ENCODE results near the gene TBC1D5.

Gene TBC1D5

DNA sequence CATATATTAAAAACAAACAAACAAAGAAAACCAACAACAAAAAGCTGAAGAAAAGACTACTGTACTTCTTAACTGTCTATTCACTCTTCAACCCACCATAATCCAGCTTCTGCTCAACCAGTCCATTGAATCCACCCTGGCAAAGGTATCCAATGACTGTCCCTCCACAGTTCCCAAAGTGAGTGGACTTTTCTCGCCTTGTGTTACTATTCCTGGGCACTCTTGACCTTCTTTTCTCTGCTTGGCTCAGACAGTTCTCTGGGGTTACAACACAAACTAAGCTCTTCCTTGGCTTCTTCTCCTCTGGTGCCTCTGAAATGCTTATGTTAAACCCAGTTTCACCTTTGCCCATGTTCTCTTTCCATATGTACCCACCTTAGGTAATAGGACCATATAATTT lies 437.5 kb downstream of the TBC1D5 start:
- no peak for DNase-seq (ENCODE audit: low read depth, low spot score)

DNA sequence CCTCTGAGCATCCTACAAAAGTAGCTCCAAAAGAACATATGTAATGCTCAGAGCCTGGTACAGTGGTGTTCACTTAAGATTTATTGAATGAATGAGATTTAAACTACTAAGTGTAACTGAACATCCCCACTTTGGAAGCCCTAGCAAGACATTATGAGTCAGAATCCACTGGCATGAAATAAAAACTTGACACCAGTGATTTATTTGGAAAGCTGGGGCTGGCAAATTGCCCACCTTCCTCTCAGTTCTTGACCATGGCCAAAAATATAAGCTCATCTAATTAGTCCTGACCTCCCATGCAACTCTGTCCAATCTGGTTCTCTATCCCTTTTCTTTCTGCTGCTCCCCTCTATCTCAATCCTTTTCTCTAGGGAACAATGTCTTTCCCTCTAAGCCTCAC lies 439.7 kb downstream of the TBC1D5 start:
- DNase-seq (ENCODE audit: low read depth, low spot score): peak; percentile 50

GRCh38 chr3:17302170-17302569 lies 440.3 kb downstream of the TBC1D5 start:
- no peak for DNase-seq (ENCODE audit: low read depth, low spot score)

DNA sequence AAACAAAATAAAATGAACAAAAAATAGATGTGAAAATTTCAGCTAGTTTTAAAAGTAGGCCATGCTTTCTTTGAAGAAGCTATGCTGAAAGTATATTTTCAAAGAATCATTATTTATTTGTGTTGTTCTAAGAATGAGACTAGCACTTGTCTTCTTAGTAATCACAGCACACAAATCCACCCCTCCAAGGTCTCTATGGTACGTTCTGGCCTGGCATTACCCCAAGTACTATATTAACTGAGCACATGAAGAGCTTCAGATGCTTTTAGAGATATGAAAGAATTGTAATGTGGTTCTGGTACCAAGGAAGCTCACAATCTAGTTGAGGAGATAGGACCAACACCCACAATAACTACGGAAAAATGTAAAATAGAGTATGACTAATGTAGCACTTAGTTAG lies 441.2 kb downstream of the TBC1D5 start:
- no peak for DNase-seq (ENCODE audit: low read depth, low spot score)

GRCh38 chr3:17300441-17300840 lies 442.0 kb downstream of the TBC1D5 start:
- no peak for DNase-seq (ENCODE audit: low read depth, low spot score)

GRCh38 chr3:17298038-17298437 lies 444.4 kb downstream of the TBC1D5 start:
- no peak for DNase-seq (ENCODE audit: low read depth, low spot score)

DNA sequence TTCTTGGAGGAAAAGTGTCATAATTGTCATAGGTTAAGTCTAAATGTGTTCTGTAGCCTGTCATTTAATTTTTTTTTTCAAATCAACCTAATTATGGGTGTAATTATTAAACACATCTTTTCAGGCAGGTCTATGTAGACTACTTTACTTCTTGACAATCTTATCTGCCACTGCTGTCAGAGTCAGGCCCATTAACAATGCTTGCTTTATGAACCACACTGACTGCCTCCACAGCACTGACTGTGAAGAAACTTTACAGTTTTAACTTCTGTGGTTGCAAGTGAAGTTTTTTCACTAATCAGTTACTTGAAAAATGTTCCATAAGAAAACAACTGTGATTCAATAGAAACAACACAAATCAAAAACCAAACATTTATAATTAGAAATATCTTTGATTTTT lies 449.9 kb downstream of the TBC1D5 start:
- DNase-seq (ENCODE audit: low read depth, low spot score): peak; percentile 39

DNA sequence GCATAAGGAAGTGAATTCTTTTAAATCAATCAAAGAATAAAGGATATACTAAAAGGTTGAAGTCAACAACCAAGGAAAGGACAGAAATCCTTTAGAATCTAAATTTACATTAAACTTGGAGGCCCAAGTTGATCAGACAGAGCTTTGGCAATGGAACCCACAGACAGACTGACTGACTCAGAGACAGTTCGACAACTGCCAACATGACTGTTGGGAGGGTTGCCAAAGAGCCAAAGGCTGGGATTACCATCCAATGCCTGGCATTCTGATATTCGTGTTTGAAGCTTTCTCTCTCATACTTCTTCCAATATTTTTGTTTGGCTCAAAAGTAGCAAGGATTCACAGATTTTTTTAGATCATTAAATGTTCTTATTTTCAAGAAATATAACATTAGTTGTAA lies 451.5 kb downstream of the TBC1D5 start:
- DNase-seq (ENCODE audit: low read depth, low spot score): peak; percentile 40

DNA sequence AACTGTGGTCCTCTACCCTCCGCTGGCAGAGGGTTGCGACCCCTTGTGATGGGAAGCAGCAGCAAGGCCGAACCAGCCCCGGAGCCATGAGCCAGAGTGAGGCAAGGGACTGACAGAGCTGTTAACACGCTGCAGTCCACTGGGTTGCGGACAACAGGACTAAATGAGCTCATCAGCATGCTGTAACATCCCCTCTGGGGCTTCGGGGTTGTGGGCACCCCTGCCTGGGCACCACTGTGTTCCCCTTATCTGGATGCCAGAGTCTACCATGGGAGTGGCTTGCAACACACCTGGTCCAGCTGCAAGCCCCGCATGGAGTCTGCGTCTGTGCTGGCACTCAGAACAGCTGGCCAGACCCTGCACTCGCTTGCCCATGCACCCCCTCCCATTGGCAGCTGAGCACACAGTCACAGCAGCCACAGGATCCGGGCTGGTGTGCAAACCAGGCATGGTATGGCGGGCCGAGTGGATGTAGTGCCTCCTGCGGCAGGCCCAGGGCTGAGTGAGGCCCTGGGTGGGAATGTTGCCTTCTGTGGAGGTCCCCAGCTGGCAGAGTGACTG lies 453.5 kb downstream of the TBC1D5 start:
- DNase-seq (ENCODE audit: low read depth, low spot score): no peak

DNA sequence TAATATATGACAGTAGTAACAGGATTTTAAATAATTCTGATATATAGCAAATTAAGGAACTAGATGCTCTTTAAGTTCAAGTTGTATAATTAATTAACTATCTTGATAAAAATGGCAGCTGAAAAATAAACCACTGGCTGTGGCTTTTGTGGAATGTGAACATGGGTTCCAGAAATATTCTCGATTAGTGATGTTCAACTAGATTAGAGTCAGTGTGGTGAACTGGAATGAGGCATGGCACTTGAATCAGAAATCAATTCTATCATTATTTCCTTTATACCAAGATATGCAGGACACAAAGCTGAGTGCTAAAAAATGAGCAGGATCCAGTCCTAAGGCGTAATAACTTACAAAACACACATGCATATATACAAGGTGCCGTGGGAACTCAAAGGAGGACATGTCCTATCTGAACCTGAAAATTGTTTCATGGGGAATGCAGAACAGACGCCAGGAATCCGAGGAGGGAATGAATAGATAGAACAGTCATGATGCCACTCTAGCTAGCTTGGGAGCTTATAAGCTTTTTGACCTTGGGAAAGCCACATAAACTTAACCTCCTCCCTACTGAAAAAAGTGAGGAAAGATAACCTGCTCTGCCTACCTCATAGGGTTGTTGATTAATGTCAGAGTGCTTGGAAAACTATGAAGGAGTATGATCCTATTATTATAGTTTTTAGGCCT lies 455.3 kb downstream of the TBC1D5 start:
- peak; percentile 36 for DNase-seq (ENCODE audit: low read depth, low spot score)

GRCh38 chr3:17278006-17278405 lies 464.4 kb downstream of the TBC1D5 start:
- no peak for DNase-seq (ENCODE audit: low read depth, low spot score)

GRCh38 chr3:17266846-17267245 lies 475.6 kb downstream of the TBC1D5 start:
- DNase-seq (ENCODE audit: low read depth, low spot score): no peak

DNA sequence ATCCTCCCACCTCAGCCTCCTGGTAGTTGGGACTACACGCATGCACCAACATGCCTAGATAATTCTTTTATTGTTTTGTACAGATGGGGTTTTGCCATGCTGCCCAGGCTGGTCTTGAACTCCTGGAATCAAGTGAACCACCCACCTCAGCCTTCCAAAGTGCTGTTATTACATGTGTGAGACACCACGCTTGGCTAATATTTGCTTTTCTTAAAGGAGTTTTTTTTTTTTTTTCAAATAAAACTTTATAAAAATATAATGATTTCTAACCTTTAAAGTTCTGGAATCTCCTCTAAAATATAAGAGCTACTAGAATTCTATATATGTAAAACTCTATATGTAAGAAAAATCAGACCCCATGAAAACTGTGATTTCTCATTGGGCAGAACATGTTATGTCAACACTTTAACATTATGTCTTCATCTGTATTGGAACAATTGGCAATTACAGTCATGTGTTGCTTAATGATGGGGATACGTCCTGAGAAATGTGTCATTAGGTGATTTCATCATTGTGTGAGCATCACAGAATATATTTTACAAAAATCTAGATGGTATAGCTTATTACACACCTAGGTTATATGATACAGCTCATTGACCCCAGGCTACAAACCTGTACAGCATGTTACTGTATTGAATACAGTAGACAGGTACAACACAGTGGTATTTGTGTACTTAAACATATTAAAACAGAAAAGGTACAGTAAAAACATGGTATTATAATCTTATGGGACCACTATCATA lies 480.6 kb downstream of the TBC1D5 start:
- no peak for DNase-seq (ENCODE audit: low read depth, low spot score)

GRCh38 chr3:17260257-17260656 lies 482.2 kb downstream of the TBC1D5 start:
- no peak for DNase-seq (ENCODE audit: low read depth, low spot score)

- no peak for DNase-seq (ENCODE audit: low read depth, low spot score)
These were observed 482.7 kb downstream of the TBC1D5 start for GRCh38 chr3:17259685-17260084.

GRCh38 chr3:17258823-17259436 lies 483.5 kb downstream of the TBC1D5 start:
- DNase-seq (ENCODE audit: low read depth, low spot score): peak; percentile 55

GRCh38 chr3:17257269-17257668 lies 485.2 kb downstream of the TBC1D5 start:
- DNase-seq (ENCODE audit: low read depth, low spot score): no peak

DNA sequence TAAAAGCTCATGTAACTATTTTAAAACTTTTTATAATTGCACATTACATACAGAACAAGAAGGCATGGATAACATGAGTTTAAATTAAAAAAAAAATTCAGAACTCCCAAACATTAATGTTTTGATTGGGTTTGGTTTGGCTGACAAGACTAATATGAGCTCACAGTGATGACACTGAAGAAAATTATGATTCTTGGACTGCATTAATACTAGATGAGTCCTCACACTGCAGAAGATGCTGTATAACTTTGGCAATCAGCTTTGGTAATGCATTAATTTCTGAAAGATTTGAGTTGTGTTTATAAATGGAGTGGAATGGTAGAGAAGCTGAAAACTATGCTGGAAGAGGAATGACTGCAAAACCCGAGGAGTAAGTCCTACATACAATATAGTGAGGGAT lies 498.8 kb downstream of the TBC1D5 start:
- DNase-seq (ENCODE audit: low read depth, low spot score): no peak

DNA sequence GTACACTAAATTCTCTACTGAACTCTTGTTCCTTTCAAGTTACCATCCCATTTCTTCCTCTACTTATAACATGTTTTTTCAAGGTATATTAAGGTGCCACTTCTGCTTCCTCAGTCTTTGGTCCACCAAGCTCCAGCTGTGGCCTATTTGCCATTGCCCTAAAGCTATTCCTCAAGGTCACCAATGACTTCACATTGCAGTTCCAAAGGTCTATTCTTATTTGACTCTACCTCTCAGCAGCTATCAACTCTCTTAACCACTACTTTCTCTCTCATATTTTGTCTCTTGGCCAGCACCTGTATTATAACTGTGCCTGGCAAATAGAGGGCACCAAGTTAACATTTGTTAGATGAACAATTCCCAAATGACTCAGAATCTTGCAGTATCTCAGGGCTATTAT lies 503.0 kb downstream of the TBC1D5 start:
- DNase-seq (ENCODE audit: low read depth, low spot score): no peak

DNA sequence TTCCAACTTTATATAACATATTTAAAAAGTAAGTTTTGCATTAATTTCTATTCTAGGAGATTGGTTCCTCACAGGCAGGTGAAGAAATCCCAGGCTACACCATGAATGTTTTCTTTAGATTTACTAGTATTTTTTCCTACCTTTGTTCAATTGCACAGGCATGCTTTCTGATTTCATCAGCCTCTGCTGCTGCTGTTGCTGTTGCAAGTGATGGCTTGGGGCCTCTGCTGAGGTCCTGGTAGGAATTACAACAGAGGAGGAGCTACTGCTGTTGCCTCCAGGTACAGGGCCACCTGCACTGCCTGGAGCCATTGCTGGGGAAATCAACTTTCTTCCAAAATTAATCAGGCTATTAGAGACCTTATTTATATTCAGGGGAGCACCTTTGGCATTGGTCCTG lies 504.4 kb downstream of the TBC1D5 start:
- DNase-seq (ENCODE audit: low read depth, low spot score): no peak

DNA sequence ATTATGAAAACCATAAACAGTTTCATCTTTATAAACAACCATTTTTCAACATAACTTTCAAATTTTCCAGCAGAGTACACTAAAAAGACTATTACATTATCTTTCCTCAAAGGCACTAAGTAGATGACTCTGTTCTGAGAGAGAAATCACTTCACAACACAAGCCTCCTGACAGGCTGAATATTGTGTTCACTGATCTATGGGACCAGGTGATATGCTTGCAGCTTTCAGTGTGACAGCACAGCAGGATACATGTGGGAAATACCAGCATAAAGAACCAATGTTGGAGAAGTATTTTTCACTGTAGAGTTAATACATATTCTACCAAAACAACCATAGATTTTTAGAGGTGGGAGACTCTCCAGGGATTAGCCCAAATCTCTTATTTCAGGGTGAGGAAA lies 507.1 kb downstream of the TBC1D5 start:
- DNase-seq (ENCODE audit: low read depth, low spot score): no peak

GRCh38 chr3:17234382-17234781 lies 508.0 kb downstream of the TBC1D5 start:
- DNase-seq (ENCODE audit: low read depth, low spot score): no peak

GRCh38 chr3:17233398-17233800 lies 509.0 kb downstream of the TBC1D5 start:
- peak; percentile 78 for DNase-seq (ENCODE audit: low read depth, low spot score)
